Measurements from ENCODE around the gene APC. TPM values are rescaled to one million over a fixed set of nuclear protein-coding genes. Genes with fewer than 3 reads are reported as not detected.

Gene APC
- total RNA-seq, 1 experiment from 2014 or later = 33.7 TPM

GRCh38 chr5:112863549-112863948 lies 125.9 kb downstream of the APC start:
- Histone ChIP-seq H3K36me3 (ENCODE audit: control insufficient read depth, insufficient read depth, low read length) (peaks cover 22% of the 10 kb centered on the region), H3K27me3 (ENCODE audit: control insufficient read depth, insufficient read depth, low read length) (no peaks in the 10 kb centered on the region), H3K27ac (ENCODE audit: low read length) (no peak overlapping the region), H3K4me3 (ENCODE audit: low read depth in 2 of 2, low read length in 2 of 2) (no peak overlapping the region), H3K9me3 (ENCODE audit: control insufficient read depth, insufficient read depth, low read depth, low read length) (no peaks in the 10 kb centered on the region), H3K4me1 (ENCODE audit: control insufficient read depth, insufficient read depth, low read length) (peaks cover 14% of the 10 kb centered on the region)
- in situ Hi-C loops (cut with HindIII; ENCODE audit: low pct_unique_long_range_greater_than_20kb, low sequenced_read_pairs) (no loop called here), intact Hi-C loops (cut with micrococcal nuclease; ENCODE audit: unreplicated experiment) (no loop called here)
- BruUV-seq (replicated peaks) = no TSS peak
- ATAC-seq (no peak), DNase-seq (ENCODE audit: low read depth, low spot score) (no peak)
- TF ChIP-seq REST (IDR thresholded peaks at IDR 0.05; ENCODE audit: insufficient read depth in 1 of 2, low read depth in 2 of 2, low read length in 1 of 2) (no peak), CTCF (IDR thresholded peaks at IDR 0.05) (no peak), SIN3A (IDR thresholded peaks at IDR 0.05; ENCODE audit: borderline replicate concordance, insufficient read depth, low read depth, low read length) (no peak), TCF7L2 (IDR thresholded peaks at IDR 0.05; ENCODE audit: low read depth, low read length) (no peak), POLR2AphosphoS5 (IDR thresholded peaks at IDR 0.05; ENCODE audit: low read depth, low read length) (no peak)
- CTCF ChIA-PET = no interaction called here
- POLR2A ChIA-PET = no interaction called here

- TF ChIP-seq TCF7L2 (IDR thresholded peaks at IDR 0.05; ENCODE audit: low read depth, low read length) (no peak), CTCF (IDR thresholded peaks at IDR 0.05) (no peak), SIN3A (IDR thresholded peaks at IDR 0.05; ENCODE audit: borderline replicate concordance, insufficient read depth, low read depth, low read length) (no peak), POLR2AphosphoS5 (IDR thresholded peaks at IDR 0.05; ENCODE audit: low read depth, low read length) (no peak), REST (IDR thresholded peaks at IDR 0.05; ENCODE audit: insufficient read depth in 1 of 2, low read depth in 2 of 2, low read length in 1 of 2) (no peak)
- CTCF ChIA-PET = interaction anchor here (0.6 kb wide), 1 partner anchor 1006 kb away, joined by 3 read pairs; no protein-coding TSS in a partner anchor
- DNase-seq (ENCODE audit: low read depth, low spot score) (no peak), ATAC-seq (no peak)
- intact Hi-C loops (cut with micrococcal nuclease; ENCODE audit: unreplicated experiment) (no loop called here), in situ Hi-C loops (cut with HindIII; ENCODE audit: low pct_unique_long_range_greater_than_20kb, low sequenced_read_pairs) (no loop called here)
- H3K36me3 ChIP-seq (ENCODE audit: control insufficient read depth, insufficient read depth, low read length) = peaks cover 22% of the 10 kb centered on the region
- H3K27me3 ChIP-seq (ENCODE audit: control insufficient read depth, insufficient read depth, low read length) = no peaks in the 10 kb centered on the region
- POLR2A ChIA-PET = interaction anchor here (0.7 kb wide), 1 partner anchor 29 kb away, joined by 3 read pairs; no protein-coding TSS in a partner anchor
- H3K4me1 ChIP-seq (ENCODE audit: control insufficient read depth, insufficient read depth, low read length) = peaks cover 14% of the 10 kb centered on the region
- H3K27ac ChIP-seq (ENCODE audit: low read length) = no peak overlapping the region
- H3K9me3 ChIP-seq (ENCODE audit: control insufficient read depth, insufficient read depth, low read depth, low read length) = no peaks in the 10 kb centered on the region
- no TSS peak for BruUV-seq (replicated peaks)
- H3K4me3 ChIP-seq (ENCODE audit: low read depth in 2 of 2, low read length in 2 of 2) = no peak overlapping the region
Measured at GRCh38 chr5:112865128-112865527, 127.4 kb downstream of the APC start.
